HG03060 (cell line): ENCODE results near the gene ATP12A.

Source experiments
- ATAC-seq: cut with Tn5 transposase; IDR thresholded peaks from one replicate; pipeline ENCODE4 v1.9.1; 2021; ENCODE audit warnings: low read depth, moderate number of reproducible peaks; ENCODE audit not compliant: unreplicated experiment

ATP12A gene

DNA sequence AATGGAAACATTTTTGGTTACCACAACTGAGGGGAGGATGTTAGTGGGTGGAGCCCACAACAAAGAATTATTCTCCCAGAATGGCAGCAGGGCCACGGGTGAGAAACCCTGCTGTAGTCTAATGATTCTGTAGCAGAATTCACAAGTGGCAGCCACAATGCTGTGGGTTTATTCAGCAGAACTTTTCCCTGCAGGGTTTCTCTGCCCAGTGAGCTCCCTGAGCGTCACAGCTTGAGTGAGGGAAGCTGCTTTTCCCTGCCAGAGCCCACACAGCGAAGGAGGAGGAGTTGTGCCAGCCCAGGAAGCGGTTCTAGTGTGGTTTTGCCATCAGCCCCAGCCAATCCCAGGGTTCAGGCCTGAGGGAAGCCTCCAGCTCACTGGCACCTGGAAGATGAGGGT, 4.4 kb downstream of the ATP12A start:
- peak; percentile 49 for ATAC-seq

DNA sequence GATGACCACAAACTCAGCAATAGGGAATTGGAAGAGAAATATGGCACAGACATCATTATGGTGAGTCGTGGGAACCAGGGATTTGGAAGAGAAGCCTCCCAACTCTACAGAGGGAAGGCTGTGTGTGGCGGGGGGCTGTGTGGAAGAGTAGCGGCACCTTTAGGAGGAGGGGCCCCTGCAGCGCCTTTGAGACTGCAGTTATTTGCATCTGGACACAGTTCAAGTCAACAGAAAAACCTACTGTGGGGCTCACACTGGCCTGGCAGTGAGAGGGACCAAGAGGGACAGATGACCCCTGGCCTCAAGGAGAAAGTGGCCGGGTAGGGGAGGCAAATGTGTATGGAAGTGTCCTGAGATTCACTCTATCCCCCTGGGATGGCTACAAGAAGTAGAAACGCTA, 5.1 kb downstream of the ATP12A start:
- ATAC-seq = no peak

GRCh38 chr13:24687611-24688010, 7.4 kb downstream of the ATP12A start:
- ATAC-seq = no peak

DNA sequence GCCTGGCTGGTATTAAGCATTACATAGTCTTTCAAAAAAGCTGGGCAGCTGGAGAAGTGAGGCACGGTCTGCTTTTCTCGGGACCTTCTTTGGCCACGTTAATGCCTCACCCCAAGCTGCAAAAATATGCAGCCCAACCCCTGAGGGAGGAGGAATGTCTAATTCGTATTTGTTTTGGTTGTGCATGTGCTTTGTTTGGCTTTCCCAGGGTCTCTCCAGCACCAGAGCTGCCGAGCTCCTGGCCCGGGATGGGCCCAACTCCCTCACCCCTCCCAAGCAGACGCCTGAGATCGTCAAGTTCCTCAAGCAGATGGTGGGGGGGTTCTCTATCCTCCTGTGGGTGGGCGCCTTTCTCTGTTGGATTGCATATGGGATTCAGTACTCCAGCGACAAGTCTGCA, 7.9 kb downstream of the ATP12A start:
- no peak for ATAC-seq

- no peak for ATAC-seq
Measured at GRCh38 chr13:24688950-24689349, 8.7 kb downstream of the ATP12A start.

DNA sequence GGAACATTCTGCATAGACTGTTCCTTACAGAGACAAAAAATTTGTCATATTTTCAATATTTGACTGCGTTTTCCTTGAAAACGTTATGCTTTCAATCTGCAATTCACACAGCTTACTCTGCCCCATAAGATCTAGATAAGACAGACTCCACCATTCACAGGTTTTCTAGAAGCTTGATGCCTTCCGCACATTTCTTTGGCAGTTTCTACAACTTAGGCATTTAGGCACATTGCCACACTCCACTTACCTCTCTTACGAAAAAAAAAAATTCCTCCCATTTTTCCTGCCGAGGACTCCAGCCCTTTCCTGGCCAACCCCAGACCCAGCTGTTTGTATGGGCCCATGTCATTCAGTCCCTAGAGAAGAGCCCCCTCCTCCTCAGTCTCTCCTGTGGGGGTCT, 11.2 kb downstream of the ATP12A start:
- no peak for ATAC-seq

DNA sequence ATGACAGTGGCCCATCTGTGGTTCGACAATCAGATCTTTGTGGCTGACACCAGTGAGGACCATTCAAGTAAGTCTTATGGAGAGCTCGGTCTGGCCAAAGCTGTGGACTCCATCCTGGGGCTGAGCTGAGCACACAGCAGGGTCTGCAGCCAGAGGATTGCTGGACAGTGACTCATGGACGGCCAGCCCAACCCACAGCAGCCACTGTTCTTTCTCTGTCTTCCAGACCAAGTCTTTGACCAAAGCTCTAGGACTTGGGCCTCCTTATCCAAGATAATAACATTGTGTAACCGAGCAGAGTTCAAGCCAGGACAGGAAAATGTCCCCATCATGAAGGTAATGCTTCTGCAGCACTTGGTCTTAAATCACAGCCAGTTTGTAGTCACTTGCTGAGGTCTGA, 12.4 kb downstream of the ATP12A start:
- no peak for ATAC-seq

DNA sequence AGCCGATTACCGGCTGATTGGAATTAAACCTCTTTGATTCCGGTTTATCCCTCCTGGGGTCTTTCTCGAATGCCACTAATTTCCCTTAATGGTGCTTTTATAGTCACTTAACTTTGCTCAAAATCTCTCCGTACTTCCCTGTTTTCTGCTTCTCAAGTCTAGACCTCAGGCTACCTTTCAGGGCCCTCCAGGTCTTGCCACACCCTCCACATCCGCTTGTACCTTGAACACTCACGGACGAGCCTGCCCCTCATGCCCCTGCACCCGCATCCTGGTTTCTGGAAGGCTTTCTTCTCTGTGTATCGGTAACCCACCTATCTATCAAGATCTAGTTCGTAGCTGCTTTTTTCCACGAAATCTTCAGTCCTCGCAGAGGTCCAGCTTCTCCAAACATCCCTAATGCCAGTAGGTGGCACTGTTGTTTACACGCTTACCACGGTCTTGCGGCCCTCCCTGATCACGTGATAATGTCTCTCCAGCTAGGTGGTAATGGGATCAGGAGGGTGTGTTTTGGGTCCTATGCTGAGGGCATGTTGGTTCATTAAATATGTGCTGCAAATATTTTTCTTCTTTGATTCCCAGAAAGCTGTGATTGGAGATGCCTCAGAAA, 13.8 kb downstream of the ATP12A start:
- ATAC-seq = peak; percentile 71

- ATAC-seq = no peak
Measured at GRCh38 chr13:24694907-24695306, 14.7 kb downstream of the ATP12A start.

DNA sequence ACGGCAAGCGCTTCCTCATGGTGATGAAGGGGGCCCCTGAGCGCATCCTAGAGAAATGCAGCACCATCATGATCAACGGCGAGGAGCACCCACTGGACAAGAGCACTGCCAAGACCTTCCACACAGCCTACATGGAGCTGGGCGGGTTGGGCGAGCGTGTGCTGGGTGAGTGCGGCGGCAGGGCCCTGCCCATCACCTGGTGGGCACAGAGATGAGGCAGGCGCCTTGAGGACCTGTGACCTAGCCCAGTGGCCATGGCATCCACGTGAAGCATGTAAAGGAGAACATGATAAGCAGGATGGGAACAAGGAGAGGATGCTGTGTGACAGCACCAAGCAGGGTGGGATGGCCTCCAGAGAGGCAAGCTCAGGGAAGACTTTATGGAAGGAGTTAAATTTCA, 18.5 kb downstream of the ATP12A start:
- ATAC-seq = no peak

- ATAC-seq = no peak
Measured at GRCh38 chr13:24699541-24699940, 19.3 kb downstream of the ATP12A start.

DNA sequence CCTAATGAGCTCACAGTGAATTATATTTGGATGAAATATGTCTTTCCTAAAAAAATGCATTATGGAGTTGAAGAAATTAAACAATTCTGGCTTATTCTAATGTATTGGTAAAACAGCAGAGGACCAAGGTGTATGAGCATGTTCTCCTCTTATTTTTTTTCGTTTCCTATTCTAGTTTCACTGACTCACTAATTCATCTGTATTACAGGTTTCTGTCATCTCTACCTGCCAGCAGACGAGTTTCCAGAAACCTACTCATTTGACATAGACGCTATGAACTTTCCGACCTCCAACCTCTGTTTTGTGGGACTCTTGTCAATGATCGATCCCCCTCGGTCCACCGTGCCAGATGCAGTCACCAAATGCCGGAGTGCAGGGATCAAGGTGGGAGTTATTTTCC, 20.3 kb downstream of the ATP12A start:
- ATAC-seq = no peak

- no peak for ATAC-seq
Measured at GRCh38 chr13:24706886-24707585, 26.8 kb downstream of the ATP12A start.

DNA sequence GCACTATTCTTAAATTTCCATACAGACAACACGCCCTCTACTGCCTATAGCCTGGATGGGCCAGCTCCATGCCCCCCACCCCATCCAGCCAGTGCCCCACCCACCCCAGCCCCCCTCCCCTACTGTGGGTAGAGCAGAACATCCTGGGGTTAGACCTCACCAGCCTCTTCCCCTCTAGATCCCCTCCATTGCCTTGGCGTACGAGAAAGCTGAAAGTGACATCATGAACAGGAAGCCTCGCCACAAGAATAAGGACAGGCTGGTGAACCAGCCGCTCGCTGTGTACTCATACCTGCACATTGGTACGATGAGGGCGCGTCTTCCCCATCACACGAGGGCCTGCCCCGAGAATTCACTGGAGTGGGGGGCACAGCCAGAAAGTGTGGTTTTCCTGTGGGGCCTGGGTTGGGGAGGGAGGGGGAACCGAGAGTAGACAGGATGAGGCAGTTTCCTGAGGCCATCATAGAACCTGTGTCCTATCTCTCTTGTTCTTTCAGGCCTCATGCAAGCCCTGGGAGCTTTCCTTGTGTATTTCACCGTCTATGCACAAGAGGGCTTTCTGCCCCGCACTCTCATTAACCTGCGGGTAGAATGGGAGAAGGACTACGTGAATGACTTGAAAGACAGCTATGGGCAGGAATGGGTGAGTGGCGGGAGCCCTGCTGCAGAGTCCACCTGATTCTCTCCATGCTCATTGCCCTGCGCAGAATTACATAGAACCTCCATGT, 29.1 kb downstream of the ATP12A start:
- ATAC-seq = peak; percentile 44

- no peak for ATAC-seq
Measured at GRCh38 chr13:24713022-24713421, 32.8 kb downstream of the ATP12A start.

DNA sequence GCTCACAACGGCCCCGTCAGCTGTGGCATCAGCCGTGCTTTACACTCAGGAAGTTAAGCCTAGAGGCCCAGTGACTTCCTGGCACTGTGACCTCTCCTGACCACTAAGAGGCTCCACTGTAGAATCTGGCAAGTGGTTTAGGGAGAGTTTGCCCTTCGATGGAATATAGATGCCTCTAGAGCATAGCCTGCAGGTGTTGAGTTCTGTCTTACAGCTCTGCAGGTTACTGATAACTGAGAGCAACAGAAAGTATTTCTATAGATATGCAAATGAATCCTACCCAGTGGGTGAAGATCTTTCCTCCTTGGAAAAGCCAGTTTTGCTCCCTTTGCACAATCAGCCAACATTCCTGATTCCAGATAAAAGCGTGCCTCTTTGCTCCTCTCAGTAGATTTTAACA, 35.8 kb downstream of the ATP12A start:
- ATAC-seq = no peak

GRCh38 chr13:24716446-24716845, 36.2 kb downstream of the ATP12A start:
- ATAC-seq = no peak

GRCh38 chr13:24717217-24717616, 37.0 kb downstream of the ATP12A start:
- no peak for ATAC-seq

DNA sequence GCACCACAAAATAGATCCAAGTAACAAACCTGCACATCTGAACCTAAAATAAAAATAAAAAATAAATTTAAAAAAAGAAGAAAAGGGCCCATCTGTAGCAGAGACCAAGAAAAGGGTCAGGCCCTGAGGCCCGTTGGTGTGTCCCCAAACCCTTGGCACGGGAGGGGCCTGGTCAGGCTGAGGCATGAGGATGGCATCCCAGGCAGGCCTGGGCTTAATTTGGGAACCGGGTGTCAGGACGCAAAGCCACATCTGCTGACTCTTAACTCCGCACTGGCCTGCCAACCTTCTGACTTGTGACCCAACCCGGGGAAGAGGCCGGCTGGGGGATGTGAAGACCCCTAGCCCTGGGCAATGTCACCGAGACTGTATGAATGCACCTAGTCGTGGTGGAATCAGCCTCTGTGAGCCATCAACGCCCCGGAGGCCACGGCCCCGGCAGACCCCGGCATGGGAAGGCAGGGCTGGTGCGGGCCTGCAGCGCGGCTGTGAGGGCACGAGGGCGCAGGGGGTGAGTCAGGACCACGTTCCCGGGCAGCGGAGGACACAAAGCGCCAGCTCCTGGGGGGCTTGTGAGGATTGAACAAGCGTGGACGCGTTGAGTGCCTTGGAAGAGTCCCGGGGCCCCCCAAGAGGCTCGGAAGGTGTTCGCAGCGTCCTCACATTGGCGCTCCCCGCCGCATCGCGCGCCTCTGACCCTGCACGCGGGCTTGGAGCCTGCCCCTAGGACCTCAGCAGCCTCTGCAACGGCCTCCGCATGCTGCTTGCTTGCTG, 38.2 kb downstream of the ATP12A start:
- no peak for ATAC-seq

- ATAC-seq = no peak
Measured at GRCh38 chr13:24719139-24719538, 38.9 kb downstream of the ATP12A start.

DNA sequence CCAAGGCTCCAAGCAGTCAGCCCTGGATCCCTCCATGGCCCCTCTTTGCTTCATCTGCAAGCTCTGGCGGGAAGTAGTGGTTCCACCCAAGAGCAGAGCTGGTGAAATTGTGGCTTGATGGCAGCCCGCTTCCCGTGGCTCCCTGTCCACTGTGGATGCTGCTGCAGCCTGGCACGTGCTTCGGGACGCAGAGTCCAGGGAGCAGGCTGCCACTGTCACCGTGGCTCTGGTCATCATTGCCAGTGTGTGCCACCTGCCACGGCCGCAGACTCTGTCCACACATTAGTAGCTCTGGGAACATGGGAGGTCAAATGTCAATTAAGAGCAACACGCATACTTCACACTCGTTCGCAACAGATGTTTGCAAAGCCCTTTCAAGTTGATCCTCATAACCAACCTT, 43.0 kb downstream of the ATP12A start:
- no peak for ATAC-seq
